H1 (cell line): ENCODE measurements around the gene NECAP2. TPM values are rescaled to one million over a fixed set of nuclear protein-coding genes. Genes with fewer than 3 reads are reported as not detected.

Source experiments
- CTCF ChIA-PET: fragments of 300-600 bp; sonication (Branson Sonifier 250); formaldehyde crosslinking; loops from one replicate; lab custom pipeline; 2021; ENCODE audit not compliant: partially characterized antibody; lab: Charles Lee
- POLR2A ChIA-PET: fragments of 300-600 bp; sonication (Branson Sonifier 250); formaldehyde crosslinking; loops from one replicate; lab custom pipeline; 2021; ENCODE audit warnings: inconsistent platforms; ENCODE audit not compliant: partially characterized antibody; lab: Charles Lee
- DNase-seq, 2 experiments: peaks; one replicate each; pipeline versions ENCODE4 v3.0.0 to v3.0.0-alpha.2; 2010 to 2022; ENCODE audit warnings: low spot score in 2 of 2, low read depth in 1 of 2, mixed read lengths in 1 of 2
- FAIRE-seq: peaks from 2 replicates; lab custom pipeline; 2011; peaks lifted over from hg19 to GRCh38; lab: Jason Lieb, UNC
- H2AFZ ChIP-seq: 2 replicates; pipeline ENCODE4 v1.8.1; 2012; ENCODE audit warnings: low read length, inconsistent platforms
- H2AK5ac ChIP-seq: 2 replicates; pipeline ENCODE4 v1.6.1; 2013; ENCODE audit warnings: low read depth, low read length
- H2BK120ac ChIP-seq: replicated peaks from 2 replicates; pipeline ENCODE3; 2013; ENCODE audit warnings: low read depth, low read length, inconsistent platforms
- H2BK12ac ChIP-seq: 2 replicates; pipeline ENCODE4 v1.6.1; 2013; ENCODE audit warnings: low read depth, low read length
- H2BK15ac ChIP-seq: 2 replicates; pipeline ENCODE4 v1.6.1; 2013; ENCODE audit warnings: low read length
- H2BK20ac ChIP-seq: 2 replicates; pipeline ENCODE4 v1.6.1; 2013; ENCODE audit warnings: low read length
- H2BK5ac ChIP-seq: 2 replicates; pipeline ENCODE4 v1.6.1; 2013; ENCODE audit warnings: low read depth, low read length
- H3K14ac ChIP-seq: 2 replicates; pipeline ENCODE4 v1.6.1; 2013; ENCODE audit warnings: inconsistent platforms; ENCODE audit not compliant: insufficient read length
- H3K18ac ChIP-seq: 2 replicates; pipeline ENCODE4 v1.6.1; 2013; ENCODE audit warnings: low read length; ENCODE audit errors: extremely low read depth
- H3K23ac ChIP-seq: 2 replicates; pipeline ENCODE4 v1.6.1; 2013; ENCODE audit warnings: inconsistent platforms; ENCODE audit not compliant: insufficient read length
- H3K23me2 ChIP-seq: 2 replicates; pipeline ENCODE4 v1.6.1; 2013; ENCODE audit warnings: low read depth, low read length
- H3K27ac ChIP-seq: 2 replicates; pipeline ENCODE4 v1.6.1; 2011; ENCODE audit warnings: low read depth, low read length, inconsistent platforms
- H3K27me3 ChIP-seq, 4 experiments: replicated peaks in 1 of 4; 1 replicate in 1 of 4; 2 replicates in 3 of 4; pipeline versions ENCODE4 v1.6.1 to v1.8.1; 2011 to 2013; ENCODE audit warnings: low read length in 3 of 4, mild to moderate bottlenecking in 3 of 4, inconsistent platforms in 2 of 4, mixed read lengths in 2 of 4, moderate library complexity in 1 of 4; ENCODE audit not compliant: control insufficient read depth in 3 of 4, insufficient read depth in 3 of 4; ENCODE audit errors: extremely low read depth in 1 of 4
- H3K36me3 ChIP-seq, 4 experiments: 2 replicates each; pipeline versions ENCODE4 v1.6.1 to v1.8.1; 2011 to 2013; ENCODE audit warnings: mild to moderate bottlenecking in 4 of 4, low read length in 3 of 4, moderate library complexity in 2 of 4, control low read depth in 1 of 4, inconsistent platforms in 1 of 4; ENCODE audit not compliant: insufficient read depth in 4 of 4, control insufficient read depth in 2 of 4
- H3K4ac ChIP-seq: replicated peaks from 2 replicates; pipeline ENCODE3; 2013; ENCODE audit warnings: low read length, low read depth, mixed read lengths, inconsistent platforms; ENCODE audit not compliant: insufficient read length
- H3K4me1 ChIP-seq, 4 experiments: replicated peaks in 1 of 4; 1 replicate in 1 of 4; 2 replicates in 3 of 4; pipeline versions ENCODE4 v1.6.1 to v1.8.1; 2011 to 2013; ENCODE audit warnings: low read length in 3 of 4, inconsistent platforms in 2 of 4, mixed read lengths in 1 of 4; ENCODE audit not compliant: insufficient read depth in 4 of 4, control insufficient read depth in 3 of 4
- H3K4me2 ChIP-seq, 2 experiments: 2 replicates each; pipeline versions ENCODE4 v1.6.1 to v1.8.1; 2011 to 2013; ENCODE audit warnings: low read depth in 2 of 2, low read length in 2 of 2, control low read depth in 1 of 2, inconsistent platforms in 1 of 2, mild to moderate bottlenecking in 1 of 2; ENCODE audit not compliant: insufficient read depth in 1 of 2
- H3K4me3 ChIP-seq, 4 experiments: fragments of 200-600, 300-600 bp in 1 of 4; sonication (generic), shearing (Covaris generic), sonication (Bioruptor Twin) in 1 of 4; 2 replicates each; pipeline versions ENCODE4 v1.5.1 to v1.8.1; 2011 to 2016; ENCODE audit warnings: low read length in 4 of 4, low read depth in 3 of 4, control low read depth in 2 of 4, inconsistent platforms in 2 of 4, mild to moderate bottlenecking in 2 of 4, mixed read lengths in 1 of 4, moderate library complexity in 1 of 4; ENCODE audit not compliant: insufficient read depth in 2 of 4; ENCODE audit errors: extremely low read depth in 1 of 4
- H3K56ac ChIP-seq: replicated peaks from 2 replicates; pipeline ENCODE3; 2013; ENCODE audit warnings: low read depth, mild to moderate bottlenecking, mixed read lengths, low read length, inconsistent platforms; ENCODE audit not compliant: insufficient read length
- H3K79me1 ChIP-seq: 2 replicates; pipeline ENCODE4 v1.6.1; 2013; ENCODE audit warnings: low read depth, low read length, control low read depth
- H3K79me2 ChIP-seq, 2 experiments: 2 replicates each; pipeline versions ENCODE4 v1.6.1 to v1.8.1; 2012 to 2013; ENCODE audit warnings: low read length in 2 of 2, mild to moderate bottlenecking in 2 of 2, inconsistent platforms in 1 of 2; ENCODE audit not compliant: insufficient read depth in 2 of 2, control insufficient read depth in 1 of 2
- H3K9ac ChIP-seq, 4 experiments: replicated peaks in 1 of 4; 1 replicate in 1 of 4; 2 replicates in 3 of 4; pipeline versions ENCODE4 v1.6.1 to v1.8.1; 2011 to 2013; ENCODE audit warnings: low read depth in 3 of 4, low read length in 3 of 4, control low read depth in 2 of 4, mild to moderate bottlenecking in 2 of 4, moderate library complexity in 2 of 4, inconsistent platforms in 1 of 4; ENCODE audit errors: extremely low read depth in 1 of 4
- H3K9me3 ChIP-seq, 2 experiments: 2 replicates each; pipeline versions ENCODE4 v1.6.1 to v1.8.1; 2012 to 2013; ENCODE audit warnings: mild to moderate bottlenecking in 2 of 2, moderate library complexity in 2 of 2, control low read depth in 1 of 2, inconsistent platforms in 1 of 2, low read depth in 1 of 2, low read length in 1 of 2, mixed read lengths in 1 of 2; ENCODE audit not compliant: insufficient read depth in 2 of 2
- H4K20me1 ChIP-seq, 2 experiments: replicated peaks in 1 of 2; 2 replicates each; pipeline versions ENCODE3 to v1.8.1; 2011 to 2013; ENCODE audit warnings: inconsistent platforms in 2 of 2, low read length in 2 of 2, mild to moderate bottlenecking in 1 of 2; ENCODE audit not compliant: insufficient read depth in 2 of 2, control insufficient read depth in 1 of 2
- H4K5ac ChIP-seq: 2 replicates; pipeline ENCODE4 v1.6.1; 2013; ENCODE audit warnings: low read length, low read depth, mixed read lengths, inconsistent platforms; ENCODE audit not compliant: insufficient read length
- H4K8ac ChIP-seq: 2 replicates; pipeline ENCODE4 v1.8.0; 2013; ENCODE audit warnings: mild to moderate bottlenecking, moderate library complexity, low read length, inconsistent platforms; ENCODE audit not compliant: insufficient read depth; ENCODE audit errors: extremely low read depth
- H4K91ac ChIP-seq: replicated peaks from 2 replicates; pipeline ENCODE3; 2013; ENCODE audit warnings: low read length, mixed read lengths, inconsistent platforms; ENCODE audit not compliant: insufficient read length
- ATF3 ChIP-seq: IDR thresholded peaks from 2 replicates; pipeline ENCODE4 v1.6.1; 2011; ENCODE audit warnings: low read depth, mild to moderate bottlenecking, low read length; ENCODE audit not compliant: insufficient read depth
- BCL11A ChIP-seq, 2 experiments: IDR thresholded peaks; one replicate each; pipeline ENCODE4 v1.6.1; 2011; ENCODE audit warnings: low read depth in 2 of 2, low read length in 2 of 2, mild to moderate bottlenecking in 2 of 2
- CHD1 ChIP-seq: IDR thresholded peaks from 2 replicates; pipeline ENCODE4 v1.6.1; 2012; ENCODE audit warnings: low read depth, low read length, improper control_type of control experiment
- HDAC6 ChIP-seq: IDR thresholded peaks from one replicate; pipeline ENCODE4 v1.7.1; 2012; ENCODE audit warnings: low read depth, mild to moderate bottlenecking, inconsistent platforms, low read length, moderate library complexity
- JUN ChIP-seq: IDR thresholded peaks from 2 replicates; pipeline ENCODE4 v1.6.1; 2011; ENCODE audit warnings: low read depth, mild to moderate bottlenecking, improper control_type of control experiment, low read length
- MAFK ChIP-seq: IDR thresholded peaks from 2 replicates; pipeline ENCODE4 v1.6.1; 2012; ENCODE audit warnings: low read depth, mild to moderate bottlenecking, improper control_type of control experiment, low read length
- RFX5 ChIP-seq: IDR thresholded peaks from 2 replicates; pipeline ENCODE4 v1.6.1; 2011; ENCODE audit warnings: low read depth, low read length, improper control_type of control experiment, borderline replicate concordance
- RXRA ChIP-seq: IDR thresholded peaks from 2 replicates; pipeline ENCODE4 v1.6.1; 2011; ENCODE audit warnings: low read depth, mild to moderate bottlenecking, low read length, moderate library complexity; ENCODE audit not compliant: insufficient read depth
- SAP30 ChIP-seq: fragments of 300-600 bp; sonication (generic); IDR thresholded peaks from 2 replicates; pipeline ENCODE4 v1.7.1; 2012; ENCODE audit warnings: low read length, moderate library complexity, mild to moderate bottlenecking, inconsistent platforms; ENCODE audit not compliant: insufficient read depth, insufficient replicate concordance
- SIN3A ChIP-seq, 2 experiments: IDR thresholded peaks in 1 of 2; conservative IDR thresholded peaks in 1 of 2; 2 replicates each; pipeline ENCODE4 v1.6.1; 2011 to 2012; ENCODE audit warnings: low read length in 2 of 2, improper control_type of control experiment in 1 of 2, low read depth in 1 of 2, mild to moderate bottlenecking in 1 of 2
- TAF7 ChIP-seq: optimal IDR thresholded peaks from 2 replicates; pipeline ENCODE3; 2011; ENCODE audit warnings: low read depth, mild to moderate bottlenecking, inconsistent platforms, low read length, moderate library complexity, borderline replicate concordance
- TEAD4 ChIP-seq: IDR thresholded peaks from 2 replicates; pipeline ENCODE4 v1.6.1; 2012; ENCODE audit warnings: low read depth, low read length, inconsistent platforms, mixed read lengths
- WGBS, 2 experiments: shearing (Covaris generic) in 1 of 2; methylation state at CpG; one replicate each; pipeline versions ENCODE4 v1.1.6 to v1.1.7; 2013 to 2015; ENCODE audit warnings: low lambda C conversion rate in 2 of 2, mixed read lengths in 2 of 2, inconsistent platforms in 1 of 2, low coverage in 1 of 2, missing lambda C conversion rate in 1 of 2; ENCODE audit not compliant: insufficient replicate concordance in 2 of 2, insufficient coverage in 1 of 2, insufficient read length in 1 of 2; ENCODE audit errors: extremely low coverage in 1 of 2, missing lambda C conversion rate in 1 of 2; 5-methylcytosine and 5-hydroxymethylcytosine counted together
- polyA plus RNA-seq, 7 experiments: library from polyadenylated mRNA; depleted of rRNA in 3 of 7; stranded (reverse) in 5 of 7; unstranded in 2 of 7; fragments of >200 nt in 5 of 7; fragments of 200-250 nt in 2 of 7; gene quantifications; 1 replicate in 5 of 7; 2 replicates in 1 of 7; 4 replicates in 1 of 7; pipeline versions ENCODE4 v1.2.1 to v1.2.3, GENCODE V29; 2011 to 2013; ENCODE audit warnings: missing spikeins in 2 of 7, mixed read lengths in 2 of 7
- total RNA-seq: library from RNA; stranded (reverse); fragmentation: NEBNext Ultra II Directional; extraction: Animal tissue kit (Norgen Biotek cat#: 25700); gene quantifications from 2 replicates; pipeline ENCODE4 v1.2.1, GENCODE V29; 2021

The NECAP2 gene
- total and polyA plus RNA-seq, 2 of the 8 experiments (the other 6 are each of a cell fraction or from before 2014, with no cell fraction given), result 24.4 to 29.7 TPM

- H3K4me1 ChIP-seq, result peaks cover 0 to 2% (median 0%) of the 10 kb centered on the region in 4 experiments; a peak in 1 of 7 replicates
- DNase-seq (no peak), FAIRE-seq (no peak)
- no peaks in the 10 kb centered on the region; a peak in 1 of 7 replicates for H3K27me3 ChIP-seq
- no peak overlapping the region for H2BK15ac ChIP-seq
- H3K27ac ChIP-seq, result no peak overlapping the region
- no peaks in the 10 kb centered on the region for H3K36me3 ChIP-seq
- no peak overlapping the region for H2AFZ ChIP-seq
- no peaks in the 10 kb centered on the region for H4K20me1 ChIP-seq
- H2BK20ac ChIP-seq, result no peak overlapping the region
- no peak overlapping the region for H2AK5ac ChIP-seq
- peak overlapping the region; percentile 72 for H4K8ac ChIP-seq
- no peak overlapping the region for H3K23ac ChIP-seq
- no peak overlapping the region for H2BK120ac ChIP-seq
- no peak overlapping the region for H4K5ac ChIP-seq
- ChIA-PET POLR2A (interaction anchor here (1.3 to 1.6 kb wide), 3 partner anchors 9 to 57 kb away, joined by 3 to 5 read pairs (median 4); partner anchors contain the start of gene FBXO42), CTCF (interaction anchor here (0.6 to 1.4 kb wide), 4 partner anchors 28 to 119 kb away, joined by 3 to 5 read pairs (median 3); no protein-coding TSS in a partner anchor)
- H3K4ac ChIP-seq, result no peak overlapping the region
- no peak overlapping the region for H3K14ac ChIP-seq
- peak overlapping the region; percentile 56 for H4K91ac ChIP-seq
- no peaks in the 10 kb centered on the region for H3K9me3 ChIP-seq
- H3K23me2 ChIP-seq, result no peaks in the 10 kb centered on the region
- H3K79me2 ChIP-seq, result no peaks in the 10 kb centered on the region
- no peak overlapping the region for H3K4me2 ChIP-seq
- H2BK12ac ChIP-seq, result 0 out of 2 replicates have a peak overlapping the region, but pooled peaks have one; percentile 9
- H3K18ac ChIP-seq, result no peak overlapping the region; the same call in 1 of the 2 replicates
- no peak overlapping the region for H3K9ac ChIP-seq
- no peak overlapping the region for H2BK5ac ChIP-seq
- H3K79me1 ChIP-seq, result no peaks in the 10 kb centered on the region
- no peak overlapping the region for H3K56ac ChIP-seq
- WGBS, 2 experiments, result 90% methylated on average over 24 of the region's 25 CpGs; no CpG with 5 or more reads in 1 of the 2 experiments
- no peak overlapping the region for H3K4me3 ChIP-seq
- TF ChIP-seq SIN3A (conservative IDR thresholded peaks at IDR 0.05 in 1 of 2, IDR thresholded peaks at IDR 0.05 in 1 of 2; ENCODE audit: low read depth in 1 of 2, low read length in 2 of 2), result no peak
- no peak for TF ChIP-seq TEAD4
- no peak for TF ChIP-seq RXRA
- no peak for TF ChIP-seq ATF3
- no peak for TF ChIP-seq HDAC6
- no peak for TF ChIP-seq MAFK
- no peak for TF ChIP-seq TAF7
- no peak for TF ChIP-seq CHD1
- TF ChIP-seq SAP30, result no peak
- no peak for TF ChIP-seq BCL11A (IDR thresholded peaks at IDR 0.05; ENCODE audit: low read depth in 2 of 2, low read length in 2 of 2)
- no peak for TF ChIP-seq JUN
- no peak for TF ChIP-seq RFX5
These were observed 30.9 kb upstream of the NECAP2 start for GRCh38 chr1:16409536-16410152.
